Activated naive CD4-positive, alpha-beta T cell treated with anti-CD3 and anti-CD28 coated beads, Interleukin-2, amount 50 U/mL, for 72 hours (primary cell): ENCODE data around the gene SEPSECS. TPM values are rescaled to one million over a fixed set of nuclear protein-coding genes. Genes with fewer than 3 reads are reported as not detected.

ENCODE experiments used
- ATAC-seq, 2 donors: fragments of 150-1000 bp; cut with Tn5 transposase; 2 replicates each; pipeline ENCODE4 v1.10.0; 2021; ENCODE audit warnings: mild to moderate bottlenecking in 2 of 2, moderate library complexity in 2 of 2
- DNase-seq, 2 donors: peaks; one replicate each; pipeline ENCODE4 v3.0.0; 2021 to 2022; ENCODE audit warnings: low spot score in 2 of 2
- H3K27ac Mint-ChIP-seq, 2 donors: one replicate each; pipeline ENCODE4 v1.8.0; 2022; ENCODE audit warnings: mild to moderate bottlenecking in 2 of 2, mixed read lengths in 2 of 2
- H3K36me3 Mint-ChIP-seq, 2 donors: one replicate each; pipeline ENCODE4 v1.8.0; 2022; ENCODE audit warnings: mixed read lengths in 2 of 2
- H3K9me3 Mint-ChIP-seq, 2 donors: one replicate each; pipeline ENCODE4 v1.8.0; 2022; ENCODE audit warnings: mixed read lengths in 2 of 2
- total RNA-seq, 2 donors: library from RNA; stranded (reverse); gene quantifications; one replicate each; pipeline ENCODE4 v1.2.3, GENCODE V29; 2022

SEPSECS gene
- total RNA-seq, 2 donors from 2014 or later: 10.9 to 17.3 TPM

DNA sequence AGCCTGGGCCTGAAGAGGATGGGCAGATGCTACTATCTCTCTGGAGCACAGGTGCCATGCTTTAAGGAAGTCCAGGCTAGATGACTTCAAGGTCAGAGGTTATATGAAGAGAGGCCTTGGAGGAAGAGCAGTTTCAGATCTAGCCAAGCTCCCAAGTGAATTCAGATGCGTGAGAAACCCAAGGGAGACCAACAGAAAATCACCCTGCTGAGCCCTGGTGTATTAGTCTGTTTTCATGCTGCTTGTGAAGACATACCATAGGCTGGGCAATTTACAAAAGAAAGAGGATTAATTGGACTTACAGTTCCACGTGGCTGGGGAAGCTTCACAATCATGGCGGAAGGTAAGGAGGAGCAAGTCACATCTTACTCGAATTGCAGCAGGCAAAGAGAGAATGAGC lies 81.7 kb downstream of the SEPSECS start:
- no peaks in the 10 kb centered on the region for H3K36me3 Mint-ChIP-seq
- no peak overlapping the region for H3K27ac Mint-ChIP-seq
- no peak for ATAC-seq
- H3K9me3 Mint-ChIP-seq: no peaks in the 10 kb centered on the region
- DNase-seq: no peak

- H3K36me3 Mint-ChIP-seq: no peaks in the 10 kb centered on the region
- peak overlapping the region in 1 of 2 donors; percentile 33 for H3K27ac Mint-ChIP-seq
- ATAC-seq (no peak), DNase-seq (no peak)
- H3K9me3 Mint-ChIP-seq: no peaks in the 10 kb centered on the region
These were observed 83.4 kb downstream of the SEPSECS start for GRCh38 chr4:25076625-25077398.

GRCh38 chr4:25075851-25076250 lies 84.4 kb downstream of the SEPSECS start:
- no peak overlapping the region for H3K27ac Mint-ChIP-seq
- no peak for ATAC-seq
- H3K9me3 Mint-ChIP-seq: no peaks in the 10 kb centered on the region
- DNase-seq: no peak
- H3K36me3 Mint-ChIP-seq: no peaks in the 10 kb centered on the region

GRCh38 chr4:25075129-25075528 lies 85.1 kb downstream of the SEPSECS start:
- no peak overlapping the region for H3K27ac Mint-ChIP-seq
- no peaks in the 10 kb centered on the region for H3K36me3 Mint-ChIP-seq
- H3K9me3 Mint-ChIP-seq: no peaks in the 10 kb centered on the region
- no peak for ATAC-seq
- DNase-seq: no peak

- DNase-seq (no peak), ATAC-seq (no peak)
- Mint-ChIP-seq H3K27ac (no peak overlapping the region), H3K9me3 (peaks cover 4 to 5% of the 10 kb centered on the region in 2 donors), H3K36me3 (no peaks in the 10 kb centered on the region)
These were observed 89.7 kb downstream of the SEPSECS start for GRCh38 chr4:25070545-25070944.

Other genes with a start within 250 kb of the SEPSECS start
- gene CCDC149, start 247.4 kb downstream of the SEPSECS start, total RNA-seq: under 1 TPM; 0.31 to 0.61 TPM
- not detected for gene LGI2, start 129.5 kb downstream of the SEPSECS start, total RNA-seq
- gene PI4K2B, start 73.6 kb upstream of the SEPSECS start, total RNA-seq: 10 to 100 TPM; 34.5 to 44.6 TPM
- gene ZCCHC4, start 152.3 kb upstream of the SEPSECS start, total RNA-seq: 10 to 100 TPM; 15.2 to 15.3 TPM
- 10 to 100 TPM; 40.7 to 42.1 TPM for gene ANAPC4, start 216.8 kb upstream of the SEPSECS start, total RNA-seq